KMS-11 (cell line): ENCODE measurements around the gene MMP11.

Experiments
- H2AFZ ChIP-seq: fragments of 200-600 bp; sonication (generic); 2 replicates; pipeline ENCODE4 v1.6.1; 2016; ENCODE audit warnings: antibody characterized with exemption, mixed run types, low read depth
- H3K27ac ChIP-seq: fragments of 200-600 bp; sonication (generic); 2 replicates; pipeline ENCODE4 v1.6.1; 2016; ENCODE audit warnings: mild to moderate bottlenecking, mixed run types
- H3K27me3 ChIP-seq: fragments of 200-600 bp; sonication (generic); 2 replicates; pipeline ENCODE4 v1.6.1; 2017; ENCODE audit warnings: mild to moderate bottlenecking, low read depth, mixed run types, moderate library complexity; ENCODE audit not compliant: insufficient read depth
- H3K36me3 ChIP-seq: fragments of 200-600 bp; sonication (generic); 2 replicates; pipeline ENCODE4 v1.6.1; 2017; ENCODE audit warnings: mild to moderate bottlenecking, mixed run types; ENCODE audit not compliant: insufficient read depth
- H3K4me1 ChIP-seq: fragments of 200-600 bp; sonication (generic); 2 replicates; pipeline ENCODE4 v1.6.1; 2016; ENCODE audit warnings: mild to moderate bottlenecking, low read depth, mixed run types; ENCODE audit not compliant: poor library complexity, severe bottlenecking
- H3K4me2 ChIP-seq: fragments of 200-600 bp; sonication (generic); 2 replicates; pipeline ENCODE4 v1.7.0; 2016; ENCODE audit warnings: mild to moderate bottlenecking, mixed run types
- H3K4me3 ChIP-seq: fragments of 200-600 bp; sonication (generic); IDR thresholded peaks from 2 replicates; pipeline ENCODE4 v1.6.1; 2017; ENCODE audit warnings: low read depth, low read length, mixed read lengths; ENCODE audit not compliant: insufficient read depth
- H3K79me2 ChIP-seq: fragments of 200-600 bp; sonication (generic); 2 replicates; pipeline ENCODE4 v1.6.1; 2016; ENCODE audit warnings: low read depth, mixed run types; ENCODE audit not compliant: insufficient read depth
- H3K9ac ChIP-seq: fragments of 200-600 bp; sonication (generic); 2 replicates; pipeline ENCODE4 v1.6.1; 2016; ENCODE audit warnings: mild to moderate bottlenecking, mixed run types
- H4K20me1 ChIP-seq: fragments of 200-600 bp; sonication (generic); 2 replicates; pipeline ENCODE4 v1.6.1; 2016; ENCODE audit warnings: mild to moderate bottlenecking, mixed run types; ENCODE audit not compliant: insufficient read depth
- TF ChIP-seq, protein P1 (sequence below): fragments of 200-600 bp; sonication (generic); conservative IDR thresholded peaks from 2 replicates; pipeline ENCODE4 v1.6.1; 2017; ENCODE audit warnings: low read depth, mild to moderate bottlenecking, antibody characterized with exemption, low read length, moderate library complexity, mixed read lengths

Gene MMP11

DNA sequence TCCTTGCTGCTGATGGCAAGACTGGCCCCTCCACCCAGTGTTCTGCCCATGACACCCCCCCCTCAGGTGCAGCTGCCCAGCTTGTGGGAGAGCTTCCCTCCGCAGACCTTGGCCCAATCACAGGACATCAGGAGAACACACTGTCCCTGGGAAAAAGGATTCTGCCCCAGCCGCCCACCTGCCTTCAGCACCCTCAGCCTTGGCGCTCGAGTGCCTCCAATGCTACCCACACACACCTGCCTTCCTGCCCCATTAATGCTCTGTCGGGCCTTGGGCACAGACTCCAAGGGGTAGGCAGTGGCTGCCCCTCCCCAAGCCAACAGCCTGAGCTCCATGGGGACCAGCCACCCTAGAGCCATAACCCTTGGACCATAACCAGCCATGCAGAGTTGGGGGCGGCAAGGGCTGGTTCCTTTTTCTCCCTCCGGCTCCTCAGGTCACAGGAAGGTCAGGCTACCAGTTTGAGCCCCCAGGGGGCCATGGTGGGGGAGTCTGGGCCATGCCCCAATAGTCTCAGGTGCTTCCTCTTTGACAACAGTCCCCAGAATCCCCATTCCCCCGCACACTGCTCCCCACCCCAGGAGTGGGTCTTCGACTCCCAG, 20.5 kb upstream of the MMP11 start:
- no peaks in the 10 kb centered on the region for H4K20me1 ChIP-seq
- TF ChIP-seq, protein P1, sequence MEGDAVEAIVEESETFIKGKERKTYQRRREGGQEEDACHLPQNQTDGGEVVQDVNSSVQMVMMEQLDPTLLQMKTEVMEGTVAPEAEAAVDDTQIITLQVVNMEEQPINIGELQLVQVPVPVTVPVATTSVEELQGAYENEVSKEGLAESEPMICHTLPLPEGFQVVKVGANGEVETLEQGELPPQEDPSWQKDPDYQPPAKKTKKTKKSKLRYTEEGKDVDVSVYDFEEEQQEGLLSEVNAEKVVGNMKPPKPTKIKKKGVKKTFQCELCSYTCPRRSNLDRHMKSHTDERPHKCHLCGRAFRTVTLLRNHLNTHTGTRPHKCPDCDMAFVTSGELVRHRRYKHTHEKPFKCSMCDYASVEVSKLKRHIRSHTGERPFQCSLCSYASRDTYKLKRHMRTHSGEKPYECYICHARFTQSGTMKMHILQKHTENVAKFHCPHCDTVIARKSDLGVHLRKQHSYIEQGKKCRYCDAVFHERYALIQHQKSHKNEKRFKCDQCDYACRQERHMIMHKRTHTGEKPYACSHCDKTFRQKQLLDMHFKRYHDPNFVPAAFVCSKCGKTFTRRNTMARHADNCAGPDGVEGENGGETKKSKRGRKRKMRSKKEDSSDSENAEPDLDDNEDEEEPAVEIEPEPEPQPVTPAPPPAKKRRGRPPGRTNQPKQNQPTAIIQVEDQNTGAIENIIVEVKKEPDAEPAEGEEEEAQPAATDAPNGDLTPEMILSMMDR: no peak
- no peak overlapping the region for H3K9ac ChIP-seq
- no peak overlapping the region for H2AFZ ChIP-seq
- H3K4me1 ChIP-seq: peaks cover 16% of the 10 kb centered on the region
- H3K36me3 ChIP-seq: no peaks in the 10 kb centered on the region
- H3K27ac ChIP-seq: no peak overlapping the region
- no peak overlapping the region for H3K4me3 ChIP-seq
- H3K27me3 ChIP-seq: no peaks in the 10 kb centered on the region
- H3K79me2 ChIP-seq: no peaks in the 10 kb centered on the region
- no peak overlapping the region; the same call in 1 of the 2 replicates for H3K4me2 ChIP-seq

DNA sequence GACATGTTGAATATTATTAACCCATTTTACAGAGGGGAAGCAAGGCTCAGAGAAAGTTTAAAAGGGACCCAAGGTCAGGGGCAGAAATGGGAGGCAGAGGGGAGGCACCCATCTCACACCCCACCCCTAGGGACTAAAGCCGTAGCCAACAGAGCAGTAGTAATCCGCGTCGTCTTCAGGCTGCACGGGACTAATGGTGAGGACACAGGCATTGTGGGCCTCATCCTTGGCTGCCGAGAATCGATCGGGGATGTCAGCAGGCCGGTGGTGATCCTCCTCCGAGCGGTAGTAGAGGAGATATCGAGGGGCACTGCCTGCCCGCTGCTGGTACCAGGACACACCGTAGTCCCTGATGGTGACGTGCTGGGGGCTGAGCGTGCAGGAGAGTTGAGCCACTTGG, 19.9 kb upstream of the MMP11 start:
- Histone ChIP-seq H3K4me3 (no peak overlapping the region), H3K27ac (no peak overlapping the region), H3K36me3 (no peaks in the 10 kb centered on the region), H3K9ac (no peak overlapping the region), H3K4me2 (no peak overlapping the region), H3K27me3 (no peaks in the 10 kb centered on the region), H3K4me1 (peaks cover 16% of the 10 kb centered on the region), H2AFZ (no peak overlapping the region), H3K79me2 (no peaks in the 10 kb centered on the region), H4K20me1 (no peaks in the 10 kb centered on the region)
- TF ChIP-seq, protein P1: no peak

DNA sequence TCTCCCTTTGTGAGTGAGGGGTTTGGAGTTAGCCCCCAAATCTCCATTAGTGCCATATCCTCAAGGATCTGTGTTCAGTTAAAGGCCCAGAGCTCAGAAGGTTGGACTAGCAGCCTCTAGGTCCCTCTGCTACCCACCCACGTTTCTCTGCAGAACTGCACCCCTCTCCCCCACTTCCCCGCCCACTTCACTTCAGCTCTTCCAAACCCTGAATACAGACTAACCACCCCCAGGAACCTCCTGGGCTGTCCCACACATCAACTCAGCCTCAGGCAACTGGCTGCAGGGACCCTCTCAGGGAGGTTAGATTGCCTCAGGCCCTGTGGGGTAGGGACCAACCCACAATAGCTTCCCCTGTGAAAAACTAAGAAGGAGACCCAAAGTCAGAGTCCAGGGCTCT, 19.3 kb upstream of the MMP11 start:
- H3K27me3 ChIP-seq: no peaks in the 10 kb centered on the region
- TF ChIP-seq, protein P1: no peak
- H2AFZ ChIP-seq: no peak overlapping the region
- peaks cover 16% of the 10 kb centered on the region for H3K4me1 ChIP-seq
- H3K4me2 ChIP-seq: no peak overlapping the region
- H3K27ac ChIP-seq: no peak overlapping the region
- H3K4me3 ChIP-seq: no peak overlapping the region
- no peak overlapping the region for H3K9ac ChIP-seq
- H3K79me2 ChIP-seq: no peaks in the 10 kb centered on the region
- no peaks in the 10 kb centered on the region for H3K36me3 ChIP-seq
- H4K20me1 ChIP-seq: no peaks in the 10 kb centered on the region

DNA sequence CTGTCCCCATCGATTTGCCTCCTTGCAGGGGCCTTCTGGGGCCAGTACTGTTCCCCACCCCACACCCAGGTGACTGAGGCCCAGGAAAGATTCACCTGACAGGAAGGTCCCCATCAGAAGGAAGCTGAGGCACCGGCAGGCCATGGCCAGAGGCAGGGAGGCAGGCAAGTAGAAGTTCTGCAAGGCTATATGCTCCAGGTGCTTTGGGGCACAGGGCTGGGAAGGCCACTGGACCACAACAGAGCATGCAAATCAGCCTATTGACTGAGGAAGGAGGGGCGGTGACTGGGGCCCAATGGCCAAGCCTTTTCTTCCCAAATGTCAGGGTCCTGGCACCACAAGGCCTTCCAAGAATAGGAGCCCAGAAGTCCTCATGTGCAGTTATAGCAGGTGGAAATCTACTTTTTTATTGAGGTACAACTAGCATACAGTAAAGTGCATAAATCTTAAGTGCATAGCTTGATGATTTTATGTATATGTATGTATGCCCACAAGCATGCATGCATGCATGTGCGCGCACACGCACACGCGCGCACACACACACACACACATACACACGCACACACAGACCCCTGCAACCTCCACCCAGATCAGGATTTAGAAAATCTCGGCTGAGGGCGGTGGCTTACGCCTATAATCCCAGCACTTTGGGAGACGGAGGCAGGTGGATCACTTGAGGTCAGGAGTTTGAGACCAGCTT, 18.3 kb upstream of the MMP11 start, which contains the start of gene VPREB3:
VPREB3 (minus strand) TSS at position 206 of the 700 bp plus-strand sequence; CDS start at position 144, 62 bp downstream.
- TF ChIP-seq, protein P1: no peak
- Histone ChIP-seq H3K27me3 (no peaks in the 10 kb centered on the region), H3K9ac (no peak within 1 kb of the TSS), H3K79me2 (no peaks in the 10 kb centered on the region), H3K4me2 (no peak within 1 kb of the TSS), H2AFZ (no peak within 1 kb of the TSS), H3K4me1 (peaks cover 16% of the 10 kb centered on the region), H3K4me3 (no peak within 1 kb of the TSS), H4K20me1 (no peaks in the 10 kb centered on the region), H3K36me3 (no peaks in the 10 kb centered on the region), H3K27ac (no peak within 1 kb of the TSS)
